Pulmonary artery endothelial cell (primary cell): ENCODE data around the gene PTPRE. TPM values are rescaled to one million over a fixed set of nuclear protein-coding genes. Genes with fewer than 3 reads are reported as not detected.

ENCODE experiments used
- DNase-seq: peaks from one replicate; pipeline ENCODE4 v3.0.0-alpha.2; 2011; ENCODE audit warnings: low read depth, low spot score
- total RNA-seq: library from RNA; depleted of rRNA; stranded (reverse); fragments of >200 nt; gene quantifications from 2 replicates; pipeline ENCODE4 v1.2.3, GENCODE V29; 2014

PTPRE gene
- total RNA-seq, 1 donor from 2014 or later = 43.3 TPM

- no peak for DNase-seq
These were observed 16.7 kb downstream of the PTPRE start for GRCh38 chr10:127923646-127924045.

- DNase-seq = no peak
These were observed 18.7 kb downstream of the PTPRE start for GRCh38 chr10:127925471-127926207.

- no peak for DNase-seq
These were observed 19.6 kb downstream of the PTPRE start for GRCh38 chr10:127926455-127926854.

GRCh38 chr10:127928021-127928806 is 21.3 kb downstream of the PTPRE start:
- no peak for DNase-seq

- DNase-seq = no peak
These were observed 25.8 kb downstream of the PTPRE start for GRCh38 chr10:127932521-127933270.

- DNase-seq = no peak
These were observed 26.4 kb downstream of the PTPRE start for GRCh38 chr10:127933271-127933670.

- no peak for DNase-seq
These were observed 27.5 kb downstream of the PTPRE start for GRCh38 chr10:127934383-127934782.

GRCh38 chr10:127935071-127935561 is 28.2 kb downstream of the PTPRE start:
- DNase-seq = no peak

GRCh38 chr10:127937069-127937468 is 30.2 kb downstream of the PTPRE start:
- no peak for DNase-seq

GRCh38 chr10:127937915-127938463 is 31.1 kb downstream of the PTPRE start:
- DNase-seq = no peak

- DNase-seq = no peak
These were observed 33.0 kb downstream of the PTPRE start for GRCh38 chr10:127939786-127940330.

- DNase-seq = no peak
These were observed 34.1 kb downstream of the PTPRE start for GRCh38 chr10:127940866-127941640.

- peak; percentile 86 for DNase-seq
These were observed 35.9 kb downstream of the PTPRE start for GRCh38 chr10:127942811-127943210.

GRCh38 chr10:127943336-127943910 is 36.5 kb downstream of the PTPRE start:
- no peak for DNase-seq

- DNase-seq = no peak
These were observed 37.4 kb downstream of the PTPRE start for GRCh38 chr10:127944256-127944655.

- DNase-seq = peak; percentile 96
These were observed 38.4 kb downstream of the PTPRE start for GRCh38 chr10:127945341-127945758.

GRCh38 chr10:127945948-127946711 is 39.2 kb downstream of the PTPRE start:
- no peak for DNase-seq

GRCh38 chr10:127947211-127947610 is 40.3 kb downstream of the PTPRE start:
- DNase-seq = no peak

- no peak for DNase-seq
These were observed 41.9 kb downstream of the PTPRE start for GRCh38 chr10:127948791-127949190.
